ENCODE results near the gene TRIM71. TPM values are rescaled to one million over a fixed set of nuclear protein-coding genes. Genes with fewer than 3 reads are reported as not detected.

The TRIM71 gene
- total RNA-seq, 1 donor from 2014 or later = 17.2 TPM

DNA sequence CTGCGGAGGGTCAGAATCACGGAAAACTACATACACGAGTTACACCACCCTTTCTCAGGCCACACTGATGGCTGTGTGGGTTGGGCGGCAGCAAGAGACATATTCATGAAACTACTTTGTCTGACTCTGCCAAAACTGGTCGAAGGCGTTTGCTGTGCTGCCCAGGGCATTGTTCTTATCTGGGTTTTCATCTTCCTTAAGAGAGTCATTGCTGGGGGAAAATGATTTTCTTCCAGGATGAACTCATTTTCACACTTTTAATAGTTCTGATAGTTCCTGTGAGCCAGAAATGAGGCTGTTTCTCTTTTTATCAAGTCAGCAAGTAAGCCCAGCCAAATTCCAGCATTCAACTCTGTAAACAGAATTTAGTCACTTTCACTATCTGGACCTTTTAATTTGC lies 47.6 kb downstream of the TRIM71 start:
- no peaks in the 10 kb centered on the region for H4K20me1 ChIP-seq (ENCODE audit: insufficient read depth, low read length)
- Mint-ChIP-seq H3K27me3 (ENCODE audit: low read depth, unreplicated experiment) (no peaks in the 10 kb centered on the region), H3K4me1 (ENCODE audit: low read depth, unreplicated experiment) (peaks cover 48% of the 10 kb centered on the region), H3K4me3 (ENCODE audit: unreplicated experiment) (no peak overlapping the region), H3K9me3 (ENCODE audit: unreplicated experiment) (no peaks in the 10 kb centered on the region), H3K36me3 (ENCODE audit: low read depth, unreplicated experiment) (peaks cover 2% of the 10 kb centered on the region), H3K27ac (ENCODE audit: unreplicated experiment) (peak overlapping the region; percentile 66)
- no peak overlapping the region for H3K4me2 ChIP-seq (ENCODE audit: low read length)
- no peaks in the 10 kb centered on the region for H3K9me3 ChIP-seq (ENCODE audit: insufficient read depth, low read depth, low read length)
- H2AFZ ChIP-seq (ENCODE audit: low read depth, low read length) = no peak overlapping the region
- H3K4me1 ChIP-seq (ENCODE audit: insufficient read depth, low read length) = no peaks in the 10 kb centered on the region
- DNase-seq (ENCODE audit: low read depth) (peak; percentile 17), FAIRE-seq (no peak)
- H3K27ac ChIP-seq (ENCODE audit: low read depth, low read length) = no peak overlapping the region
- H3K4me3 ChIP-seq (ENCODE audit: insufficient read depth, low read depth, low read length) = no peak overlapping the region
- TF ChIP-seq EZH2 (IDR thresholded peaks at IDR 0.05; ENCODE audit: insufficient read depth, low read length) (no peak), CTCF (IDR thresholded peaks at IDR 0.05; ENCODE audit: insufficient read depth, low read depth, low read length) (no peak)
- H3K36me3 ChIP-seq (ENCODE audit: insufficient read depth, low read length) = no peaks in the 10 kb centered on the region
- H3K79me2 ChIP-seq (ENCODE audit: insufficient read depth, low read length) = no peaks in the 10 kb centered on the region
- no peak overlapping the region for H3K9ac ChIP-seq (ENCODE audit: low read length)
- no peaks in the 10 kb centered on the region for H3K27me3 ChIP-seq (ENCODE audit: insufficient read depth, low read length)

- Histone ChIP-seq H3K36me3 (ENCODE audit: insufficient read depth, low read length) (no peaks in the 10 kb centered on the region), H2AFZ (ENCODE audit: low read depth, low read length) (no peak overlapping the region), H4K20me1 (ENCODE audit: insufficient read depth, low read length) (no peaks in the 10 kb centered on the region), H3K79me2 (ENCODE audit: insufficient read depth, low read length) (no peaks in the 10 kb centered on the region), H3K4me1 (ENCODE audit: insufficient read depth, low read length) (no peaks in the 10 kb centered on the region), H3K27me3 (ENCODE audit: insufficient read depth, low read length) (peaks cover 2% of the 10 kb centered on the region), H3K9ac (ENCODE audit: low read length) (no peak overlapping the region), H3K4me3 (ENCODE audit: insufficient read depth, low read depth, low read length) (no peak overlapping the region), H3K4me2 (ENCODE audit: low read length) (no peak overlapping the region), H3K9me3 (ENCODE audit: insufficient read depth, low read depth, low read length) (no peaks in the 10 kb centered on the region), H3K27ac (ENCODE audit: low read depth, low read length) (no peak overlapping the region)
- Mint-ChIP-seq H3K9me3 (ENCODE audit: unreplicated experiment) (no peaks in the 10 kb centered on the region), H3K36me3 (ENCODE audit: low read depth, unreplicated experiment) (peaks cover 2% of the 10 kb centered on the region), H3K4me1 (ENCODE audit: low read depth, unreplicated experiment) (peaks cover 56% of the 10 kb centered on the region), H3K27me3 (ENCODE audit: low read depth, unreplicated experiment) (no peaks in the 10 kb centered on the region), H3K27ac (ENCODE audit: unreplicated experiment) (no peak overlapping the region), H3K4me3 (ENCODE audit: unreplicated experiment) (no peak overlapping the region)
- TF ChIP-seq EZH2 (IDR thresholded peaks at IDR 0.05; ENCODE audit: insufficient read depth, low read length) (no peak), CTCF (IDR thresholded peaks at IDR 0.05; ENCODE audit: insufficient read depth, low read depth, low read length) (no peak)
- no peak for FAIRE-seq
- no peak for DNase-seq (ENCODE audit: low read depth)
These were observed 48.7 kb downstream of the TRIM71 start for GRCh38 chr3:32866533-32866932.

DNA sequence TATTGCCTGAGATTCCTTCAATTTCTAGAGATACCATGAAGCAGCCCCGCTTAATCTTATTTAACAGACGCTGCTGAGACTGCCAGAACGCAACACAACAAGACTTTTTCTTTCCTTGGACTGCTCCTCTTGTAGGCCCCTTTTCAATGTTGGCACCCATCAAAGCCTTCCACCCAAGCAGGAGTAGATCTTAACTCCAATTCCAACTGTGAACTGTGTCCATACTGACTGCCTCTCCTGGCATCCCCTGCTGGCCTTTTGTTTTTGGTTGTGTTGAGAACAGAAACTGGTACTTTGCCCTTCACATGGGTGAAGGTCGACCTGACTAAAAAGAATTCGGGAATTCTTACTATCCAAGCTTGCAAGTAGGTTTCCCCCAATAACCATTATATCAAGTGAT lies 50.2 kb downstream of the TRIM71 start:
- Mint-ChIP-seq H3K4me3 (ENCODE audit: unreplicated experiment) (no peak overlapping the region), H3K27ac (ENCODE audit: unreplicated experiment) (no peak overlapping the region), H3K9me3 (ENCODE audit: unreplicated experiment) (no peaks in the 10 kb centered on the region), H3K4me1 (ENCODE audit: low read depth, unreplicated experiment) (peaks cover 54% of the 10 kb centered on the region), H3K36me3 (ENCODE audit: low read depth, unreplicated experiment) (peaks cover 2% of the 10 kb centered on the region), H3K27me3 (ENCODE audit: low read depth, unreplicated experiment) (no peaks in the 10 kb centered on the region)
- H3K9ac ChIP-seq (ENCODE audit: low read length) = no peak overlapping the region
- no peak for DNase-seq (ENCODE audit: low read depth)
- H3K36me3 ChIP-seq (ENCODE audit: insufficient read depth, low read length) = no peaks in the 10 kb centered on the region
- H3K4me1 ChIP-seq (ENCODE audit: insufficient read depth, low read length) = no peaks in the 10 kb centered on the region
- no peak overlapping the region for H3K27ac ChIP-seq (ENCODE audit: low read depth, low read length)
- H3K4me3 ChIP-seq (ENCODE audit: insufficient read depth, low read depth, low read length) = no peak overlapping the region
- H2AFZ ChIP-seq (ENCODE audit: low read depth, low read length) = no peak overlapping the region
- TF ChIP-seq CTCF (IDR thresholded peaks at IDR 0.05; ENCODE audit: insufficient read depth, low read depth, low read length) (no peak), EZH2 (IDR thresholded peaks at IDR 0.05; ENCODE audit: insufficient read depth, low read length) (no peak)
- no peak overlapping the region for H3K4me2 ChIP-seq (ENCODE audit: low read length)
- H3K9me3 ChIP-seq (ENCODE audit: insufficient read depth, low read depth, low read length) = no peaks in the 10 kb centered on the region
- peaks cover 8% of the 10 kb centered on the region for H3K27me3 ChIP-seq (ENCODE audit: insufficient read depth, low read length)
- H3K79me2 ChIP-seq (ENCODE audit: insufficient read depth, low read length) = no peaks in the 10 kb centered on the region
- no peak for FAIRE-seq
- H4K20me1 ChIP-seq (ENCODE audit: insufficient read depth, low read length) = no peaks in the 10 kb centered on the region

All from astrocyte (in vitro differentiated cells and primary cell).